H1 (cell line): ENCODE data around the gene DMBX1. TPM values are rescaled to one million over a fixed set of nuclear protein-coding genes. Genes with fewer than 3 reads are reported as not detected.

Experiments
- CHD2 ChIP-seq: IDR thresholded peaks from 2 replicates; pipeline ENCODE4 v1.6.1; 2012; ENCODE audit warnings: low read length, improper control_type of control experiment
- CREB1 ChIP-seq: IDR thresholded peaks from 2 replicates; pipeline ENCODE4 v1.6.1; 2012; ENCODE audit warnings: inconsistent platforms
- EGR1 ChIP-seq: IDR thresholded peaks from 2 replicates; pipeline ENCODE4 v1.6.1; 2011; ENCODE audit warnings: low read depth, low read length, borderline replicate concordance
- EP300 ChIP-seq, 2 experiments: IDR thresholded peaks; 1 replicate in 1 of 2; 2 replicates in 1 of 2; pipeline ENCODE4 v1.6.1; 2011 to 2012; ENCODE audit warnings: low read depth in 2 of 2, low read length in 2 of 2, mild to moderate bottlenecking in 2 of 2, borderline replicate concordance in 1 of 2, inconsistent platforms in 1 of 2, moderate library complexity in 1 of 2
- KDM4A ChIP-seq: IDR thresholded peaks from one replicate; pipeline ENCODE4 v1.7.1; 2012; ENCODE audit warnings: low read depth, mild to moderate bottlenecking, moderate library complexity, low read length, inconsistent platforms; ENCODE audit not compliant: severe bottlenecking
- NRF1 ChIP-seq: IDR thresholded peaks from 2 replicates; pipeline ENCODE4 v1.6.1; 2011; ENCODE audit warnings: mild to moderate bottlenecking, low read depth, low read length, improper control_type of control experiment
- POLR2A ChIP-seq, 2 experiments: IDR thresholded peaks; 1 replicate in 1 of 2; 2 replicates in 1 of 2; pipeline ENCODE4 v1.6.1; 2011; ENCODE audit warnings: low read depth in 2 of 2, low read length in 2 of 2, mild to moderate bottlenecking in 2 of 2; ENCODE audit errors: control extremely low read depth in 1 of 2
- RAD21 ChIP-seq, 2 experiments: IDR thresholded peaks in 1 of 2; conservative IDR thresholded peaks in 1 of 2; 2 replicates each; pipeline ENCODE4 v1.6.1; 2011; ENCODE audit warnings: low read depth in 2 of 2, low read length in 2 of 2, improper control_type of control experiment in 1 of 2, inconsistent platforms in 1 of 2, mild to moderate bottlenecking in 1 of 2, moderate library complexity in 1 of 2
- SIN3A ChIP-seq, 2 experiments: IDR thresholded peaks in 1 of 2; conservative IDR thresholded peaks in 1 of 2; 2 replicates each; pipeline ENCODE4 v1.6.1; 2011 to 2012; ENCODE audit warnings: low read length in 2 of 2, improper control_type of control experiment in 1 of 2, low read depth in 1 of 2, mild to moderate bottlenecking in 1 of 2
- SIRT6 ChIP-seq: IDR thresholded peaks from one replicate; pipeline ENCODE4 v1.7.1; 2012; ENCODE audit warnings: low read length, inconsistent platforms
- SP2 ChIP-seq: IDR thresholded peaks from 2 replicates; pipeline ENCODE4 v1.6.1; 2012; ENCODE audit warnings: mild to moderate bottlenecking, low read length, inconsistent platforms
- SRF ChIP-seq: IDR thresholded peaks from 2 replicates; pipeline ENCODE4 v1.6.1; 2011; ENCODE audit warnings: mild to moderate bottlenecking, low read depth, low read length, moderate library complexity
- YY1 ChIP-seq: IDR thresholded peaks from 2 replicates; pipeline ENCODE4 v1.6.1; 2011; ENCODE audit warnings: low read depth, mild to moderate bottlenecking, low read length
- polyA plus RNA-seq, 7 experiments: library from polyadenylated mRNA; depleted of rRNA in 3 of 7; stranded (reverse) in 5 of 7; unstranded in 2 of 7; fragments of >200 nt in 5 of 7; fragments of 200-250 nt in 2 of 7; gene quantifications; 1 replicate in 5 of 7; 2 replicates in 1 of 7; 4 replicates in 1 of 7; pipeline versions ENCODE4 v1.2.1 to v1.2.3, GENCODE V29; 2011 to 2013; ENCODE audit warnings: missing spikeins in 2 of 7, mixed read lengths in 2 of 7
- total RNA-seq: library from RNA; stranded (reverse); fragmentation: NEBNext Ultra II Directional; extraction: Animal tissue kit (Norgen Biotek cat#: 25700); gene quantifications from 2 replicates; pipeline ENCODE4 v1.2.1, GENCODE V29; 2021
- TF ChIP-seq, protein P1 (sequence below): IDR thresholded peaks from 2 replicates; pipeline ENCODE4 v1.6.1; 2012; ENCODE audit warnings: inconsistent platforms

DMBX1 gene
- total and polyA plus RNA-seq, 2 of the 8 experiments (the other 6 are each of a cell fraction or from before 2014, with no cell fraction given) = 0.23 to 0.30 TPM

DNA sequence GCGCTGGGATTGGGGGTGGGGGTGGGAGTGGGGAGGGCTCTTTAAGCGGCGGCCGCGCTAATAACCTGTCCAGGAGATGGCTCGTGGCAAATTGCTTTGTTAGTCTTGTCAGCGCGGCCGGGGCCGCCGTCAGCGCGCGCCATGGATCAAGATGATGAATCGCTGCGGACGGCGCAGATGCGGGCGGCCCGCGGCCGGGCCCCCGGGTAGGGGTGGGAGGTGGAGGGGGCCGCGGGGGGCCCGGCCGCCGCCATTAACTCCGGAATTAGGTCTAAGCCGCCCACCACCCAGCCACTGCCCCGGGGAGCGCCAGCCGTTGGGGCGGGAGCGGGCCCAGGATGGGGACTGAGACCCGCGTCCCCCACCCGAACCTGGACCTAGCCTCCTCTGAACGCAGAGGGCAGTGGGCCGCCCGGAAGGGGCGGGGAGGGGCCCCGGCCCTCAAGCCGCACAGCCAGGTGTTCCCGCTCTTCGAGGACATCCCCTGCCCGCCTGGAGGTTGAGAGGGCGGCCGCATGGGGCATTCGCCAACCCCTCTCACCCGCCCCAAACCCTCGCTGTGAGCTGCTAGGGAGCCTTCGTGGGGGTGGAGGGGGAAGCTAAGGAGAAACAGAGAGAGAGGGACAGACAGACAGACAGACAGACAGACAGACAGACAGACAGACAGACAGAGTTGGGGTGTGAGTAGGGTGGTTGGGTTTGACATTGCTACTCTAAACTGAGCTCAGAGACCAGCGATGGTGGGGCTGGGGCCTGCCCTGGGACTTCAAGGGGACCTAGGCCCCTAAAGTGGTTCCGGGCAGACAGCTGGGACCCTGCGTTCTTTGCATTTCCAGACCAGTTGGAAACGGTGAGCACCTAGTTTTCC, 3.8 kb upstream of the DMBX1 start (continued):
- no peak for TF ChIP-seq EGR1
- TF ChIP-seq NRF1 = no peak
- peak; percentile 39 for TF ChIP-seq YY1
- no peak for TF ChIP-seq SIN3A (conservative IDR thresholded peaks at IDR 0.05 in 1 of 2, IDR thresholded peaks at IDR 0.05 in 1 of 2; ENCODE audit: low read depth in 1 of 2, low read length in 2 of 2)
- no peak for TF ChIP-seq POLR2A (IDR thresholded peaks at IDR 0.05; ENCODE audit: control extremely low read depth in 1 of 2, low read depth in 2 of 2, low read length in 2 of 2)
- TF ChIP-seq SIRT6 = no peak
- TF ChIP-seq, protein P1, sequence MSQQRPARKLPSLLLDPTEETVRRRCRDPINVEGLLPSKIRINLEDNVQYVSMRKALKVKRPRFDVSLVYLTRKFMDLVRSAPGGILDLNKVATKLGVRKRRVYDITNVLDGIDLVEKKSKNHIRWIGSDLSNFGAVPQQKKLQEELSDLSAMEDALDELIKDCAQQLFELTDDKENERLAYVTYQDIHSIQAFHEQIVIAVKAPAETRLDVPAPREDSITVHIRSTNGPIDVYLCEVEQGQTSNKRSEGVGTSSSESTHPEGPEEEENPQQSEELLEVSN = peak; percentile 90
- no peak for TF ChIP-seq SRF
- TF ChIP-seq CREB1 = no peak
- TF ChIP-seq RAD21 (IDR thresholded peaks at IDR 0.05 in 1 of 2, conservative IDR thresholded peaks at IDR 0.05 in 1 of 2; ENCODE audit: low read depth in 2 of 2, low read length in 2 of 2) = no peak
- peak; percentile 49 for TF ChIP-seq KDM4A
- no peak for TF ChIP-seq EP300 (IDR thresholded peaks at IDR 0.05; ENCODE audit: borderline replicate concordance in 1 of 2, low read depth in 2 of 2, low read length in 2 of 2)
- TF ChIP-seq CHD2 = no peak
- TF ChIP-seq SP2 = no peak
